Dermis microvascular lymphatic vessel endothelial cell (primary cell): Measurements from ENCODE around the gene TOPBP1. TPM values are rescaled to one million over a fixed set of nuclear protein-coding genes. Genes with fewer than 3 reads are reported as not detected.
"Not testable (repeated sequence)": the region's sequence is repeated elsewhere in the genome, so short reads cannot be mapped to it uniquely, and the experiment has no call there.

Experiments
- DNase-seq, 2 donors: peaks; one replicate each; pipeline versions ENCODE4 v3.0.0 to v3.0.0-alpha.2; 2010; ENCODE audit warnings: low read depth in 2 of 2
- total RNA-seq: library from RNA; depleted of rRNA; stranded (reverse); fragments of >200 nt; gene quantifications from 2 replicates; pipeline ENCODE4 v1.2.1, GENCODE V29; 2014

The TOPBP1 gene
- total RNA-seq, 1 donor from 2014 or later, result 24.6 TPM

DNA sequence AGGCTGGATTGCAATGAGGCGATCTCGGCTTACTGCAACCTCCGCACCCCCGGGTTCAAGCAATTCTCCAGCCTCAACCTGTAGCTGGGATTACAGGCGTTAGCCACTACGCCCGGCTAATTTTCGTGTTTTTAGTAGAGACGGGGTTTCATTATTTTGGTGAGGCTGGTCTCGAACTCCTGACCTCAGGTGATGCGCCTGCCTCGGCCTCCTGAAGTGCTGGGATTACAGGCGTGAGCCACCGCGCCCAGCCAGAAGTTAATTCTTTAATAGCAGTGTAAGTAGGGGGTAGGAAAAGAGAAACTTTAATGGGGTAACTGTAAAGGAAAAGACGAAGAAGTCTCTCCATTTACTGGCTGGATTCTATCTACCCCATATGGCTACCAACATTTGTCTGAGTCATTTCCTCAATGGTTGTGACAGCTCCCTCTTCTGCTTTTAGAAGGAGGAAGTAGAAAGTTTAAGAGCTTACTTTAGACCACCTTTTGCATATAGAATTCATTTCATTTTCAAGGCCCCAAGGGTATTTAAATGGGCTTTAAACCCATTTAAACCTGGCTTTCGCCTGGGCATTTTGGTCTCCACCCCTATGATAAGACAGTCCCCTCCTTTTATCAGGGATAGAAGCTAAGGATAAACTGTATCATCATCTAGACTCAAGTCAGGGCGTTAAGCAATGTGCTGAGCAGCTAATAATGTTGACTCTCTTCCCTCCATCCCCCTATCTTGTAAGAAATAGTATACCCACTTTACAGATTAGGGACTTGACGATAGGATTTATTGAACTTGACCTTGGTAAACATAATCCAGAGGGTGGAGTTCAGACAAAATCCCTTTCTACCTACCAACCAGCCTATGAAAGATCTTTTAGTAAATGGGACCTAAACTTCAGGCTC, 89.3 kb downstream of the TOPBP1 start:
- peak in 1 of 2 donors; percentile 57 for DNase-seq

DNA sequence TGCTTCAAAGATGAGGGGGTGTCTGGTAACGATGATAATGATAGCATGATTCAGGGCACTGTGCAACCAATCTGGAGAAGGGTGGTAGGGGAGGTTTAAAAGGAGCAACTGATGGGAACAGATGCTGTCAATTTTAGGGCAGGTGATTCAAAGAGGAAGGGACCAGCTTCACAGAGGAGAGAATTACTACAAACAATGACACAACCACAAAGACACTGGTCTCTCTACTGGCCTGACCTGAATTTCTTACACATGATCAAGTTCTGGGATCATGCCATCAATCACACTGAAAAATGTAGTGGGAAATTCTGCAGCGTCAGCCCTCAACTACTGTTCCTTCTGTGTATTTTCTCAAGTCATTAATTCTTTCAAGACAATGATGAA, 90.8 kb downstream of the TOPBP1 start:
- DNase-seq, result no peak

DNA sequence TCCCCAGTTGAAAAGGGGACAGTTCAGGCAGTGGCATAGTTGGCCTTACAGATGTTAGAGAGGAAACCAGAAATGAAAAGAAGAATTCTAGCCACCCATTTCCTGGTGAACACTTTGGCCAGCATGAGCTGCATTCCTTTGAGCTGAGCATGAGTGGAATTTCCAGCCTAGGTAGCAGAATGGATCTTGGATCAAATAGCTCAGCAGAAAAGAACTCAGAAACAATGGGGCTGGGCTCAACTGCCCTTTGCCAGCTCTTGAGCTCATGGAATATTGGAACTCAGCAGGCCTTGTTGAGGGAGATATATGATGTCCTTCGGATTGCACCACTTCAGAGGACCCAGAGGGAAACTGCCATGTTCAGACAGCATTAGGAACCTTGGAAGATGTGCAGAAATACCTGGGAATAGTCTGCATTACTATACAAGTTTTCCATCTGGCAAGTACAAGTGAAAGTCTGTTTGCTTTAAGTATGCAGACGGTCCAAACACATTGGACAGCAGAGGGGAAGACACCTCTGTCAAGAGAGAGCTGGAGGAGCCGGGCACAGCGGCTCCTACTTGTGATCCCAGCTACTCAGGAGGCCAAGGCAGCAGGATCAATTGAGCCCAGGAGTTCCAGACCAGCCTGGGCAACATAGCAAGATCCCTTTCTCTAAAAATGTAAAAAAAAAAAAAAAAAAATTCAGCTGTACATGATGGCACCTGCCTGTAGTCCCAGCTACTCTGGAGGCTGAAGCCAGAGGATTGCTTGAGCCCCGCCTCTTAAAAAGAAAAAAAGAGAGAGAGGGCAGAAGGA, 91.4 kb downstream of the TOPBP1 start:
- DNase-seq, result peak; percentile 87 to 95

DNA sequence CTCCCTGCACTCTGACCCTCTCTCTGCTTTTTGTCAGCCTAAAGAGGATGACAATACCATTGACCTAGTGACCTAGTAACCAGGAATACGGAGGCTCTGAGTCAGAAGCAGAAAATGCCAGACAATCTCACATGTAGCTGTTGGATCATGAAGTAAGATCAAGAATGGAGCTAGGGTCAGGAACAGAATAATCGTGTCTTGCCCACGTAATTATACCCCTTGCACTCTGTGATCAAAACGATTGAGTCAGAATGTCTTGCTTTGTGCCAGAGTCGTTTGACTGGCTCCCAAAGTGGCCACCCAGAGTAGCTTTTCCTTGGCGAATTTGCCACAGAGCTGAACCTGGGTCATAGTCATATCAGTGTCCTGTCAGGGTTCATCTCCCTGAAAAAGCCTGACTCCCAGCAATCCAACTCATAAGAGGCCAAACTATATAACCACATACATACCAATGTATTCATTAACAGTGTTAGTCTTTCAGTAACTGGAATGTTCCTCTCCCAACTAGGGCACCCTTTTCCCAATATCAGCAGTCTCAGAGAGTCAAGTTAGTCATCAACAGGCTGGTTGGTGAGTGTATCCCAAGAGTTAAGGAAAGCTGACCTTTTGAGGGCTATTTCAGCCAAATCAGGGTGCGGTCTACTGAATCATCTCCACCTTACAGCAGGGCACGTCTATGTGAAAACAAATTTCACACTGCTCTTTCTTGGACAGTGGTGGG, 93.3 kb downstream of the TOPBP1 start:
- peak; percentile 31 to 66 for DNase-seq

DNA sequence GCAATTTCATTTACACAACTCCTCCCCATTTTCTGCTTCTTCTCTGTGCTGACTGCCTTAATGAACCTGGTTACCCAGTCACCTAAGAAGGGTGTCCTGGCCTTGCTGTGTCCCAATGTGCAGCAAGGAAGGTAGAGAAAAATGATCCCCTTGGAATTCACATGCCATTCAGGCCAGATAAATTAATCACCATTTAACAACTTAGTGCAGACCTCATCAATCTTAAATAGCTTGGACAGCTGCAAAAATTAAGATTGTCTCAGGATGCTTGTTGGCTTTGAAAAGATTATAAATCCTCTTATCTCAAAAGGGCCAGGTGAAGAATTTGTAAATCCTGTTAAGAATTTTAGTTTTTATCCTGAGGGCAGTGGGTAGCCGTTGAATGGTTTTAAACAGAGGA, 97.9 kb downstream of the TOPBP1 start:
- no peak for DNase-seq

DNA sequence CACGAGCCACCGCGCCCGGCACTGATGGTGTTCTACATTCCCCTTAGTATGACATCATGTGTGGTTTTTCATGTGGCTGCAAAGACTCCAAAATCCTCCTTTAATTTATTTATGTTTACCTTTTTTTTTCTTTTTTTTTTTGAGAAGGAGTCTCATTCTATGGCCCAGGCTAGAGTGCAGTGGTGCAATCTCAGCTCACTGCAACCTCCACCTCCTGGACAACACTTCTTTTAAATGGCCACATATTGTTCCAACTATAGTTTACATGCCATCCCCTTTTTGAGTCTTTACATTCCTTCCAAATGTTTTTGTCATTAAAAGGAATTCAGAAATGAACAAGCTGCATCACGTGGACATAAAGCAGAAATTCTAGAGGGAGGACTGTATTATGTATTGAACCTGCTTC, 98.6 kb downstream of the TOPBP1 start:
- DNase-seq, result no peak

DNA sequence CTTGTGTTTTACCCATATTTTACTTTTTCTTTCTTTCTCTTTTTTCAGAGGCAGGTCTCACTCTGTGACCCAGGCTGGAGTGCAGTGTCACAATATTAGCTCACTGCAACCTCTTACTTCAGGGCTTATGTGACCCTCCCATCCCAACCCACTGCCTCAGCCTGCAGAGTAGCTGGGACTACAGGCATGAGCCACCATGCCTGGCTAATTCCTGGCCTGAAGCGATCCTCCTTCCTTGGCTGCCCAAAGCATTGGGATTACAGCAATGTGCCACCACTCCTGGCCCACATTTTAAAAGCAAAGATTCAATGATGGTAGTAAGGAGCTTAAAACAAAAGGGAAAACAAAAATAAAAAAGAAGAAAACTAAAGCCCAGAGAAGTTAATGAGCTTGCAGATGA, 99.4 kb downstream of the TOPBP1 start:
- DNase-seq, result no peak

DNA sequence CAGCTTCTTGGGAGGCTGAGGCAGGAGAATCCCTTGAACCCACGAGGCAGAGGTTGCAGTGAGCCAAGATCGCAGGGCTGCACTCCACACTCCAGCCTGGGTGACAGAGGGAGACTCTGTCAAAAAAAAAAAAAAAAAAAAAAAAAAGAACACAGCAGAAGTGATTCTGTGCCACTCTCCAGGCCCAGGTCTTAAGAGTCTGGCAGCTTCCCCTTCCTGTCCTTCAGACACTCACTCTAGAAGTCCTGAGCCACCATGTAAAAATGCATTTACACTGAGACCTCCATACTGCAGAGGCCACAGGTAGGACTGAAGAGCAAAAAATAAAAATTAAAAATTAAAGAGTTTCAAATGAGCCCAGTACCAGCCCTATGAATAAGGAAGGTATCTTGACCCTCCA, 100.1 kb downstream of the TOPBP1 start:
- DNase-seq, result no peak

DNA sequence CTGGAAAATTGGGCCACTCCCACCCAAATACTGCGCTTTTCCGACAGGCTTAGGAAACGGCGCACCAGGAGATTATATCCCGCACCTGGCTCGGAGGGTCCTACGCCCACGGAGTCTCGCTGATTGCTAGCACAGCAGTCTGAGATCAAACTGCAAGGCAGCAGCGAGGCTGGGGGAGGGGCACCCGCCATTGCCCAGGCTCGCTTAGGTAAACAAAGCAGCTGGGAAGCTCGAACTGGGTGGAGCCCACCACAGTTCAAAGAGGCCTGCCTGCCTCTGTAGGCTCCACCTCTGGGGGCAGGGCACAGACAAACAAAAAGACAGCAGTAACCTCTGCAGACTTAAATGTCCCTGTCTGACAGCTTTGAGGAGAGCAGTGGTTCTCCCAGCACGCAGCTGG, 110.2 kb downstream of the TOPBP1 start:
- not testable (repeated sequence) for DNase-seq

Other genes with a start within 250 kb of the TOPBP1 start
- gene CDV3, start 88.3 kb downstream of the TOPBP1 start, total RNA-seq, result 152 and 154 TPM in 2 replicates
- gene TF, start 84.5 kb upstream of the TOPBP1 start, total RNA-seq, result 0.13 TPM in 2 replicates
- gene SRPRB, start 143.9 kb upstream of the TOPBP1 start, total RNA-seq, result 49.8 and 60.3 TPM in 2 replicates
- 0.39 and 1.6 TPM in 2 replicates for gene RAB6B, start 233.9 kb upstream of the TOPBP1 start, total RNA-seq